Loucy (cell line): ENCODE measurements around the gene COP1.

Source experiments
- H2AFZ ChIP-seq: fragments of 200-600 bp; sonication (generic); 2 replicates; pipeline ENCODE4 v1.6.0; 2016; ENCODE audit warnings: antibody characterized with exemption, mild to moderate bottlenecking, low read length, moderate library complexity
- H3F3A ChIP-seq: fragments of 200-600 bp; 2 replicates; pipeline ENCODE4 v1.6.0; 2016; ENCODE audit warnings: antibody characterized with exemption, low read depth, mild to moderate bottlenecking
- H3K27me3 ChIP-seq: fragments of 200-600 bp; sonication (generic); 2 replicates; pipeline ENCODE4 v1.6.1; 2014; ENCODE audit warnings: low read length, mild to moderate bottlenecking; ENCODE audit not compliant: insufficient read depth, poor library complexity, severe bottlenecking
- H3K36me3 ChIP-seq: fragments of 200-600 bp; sonication (generic); 2 replicates; pipeline ENCODE4 v1.6.1; 2016; ENCODE audit warnings: low read length; ENCODE audit not compliant: insufficient read depth
- H3K4me1 ChIP-seq: fragments of 200-600 bp; sonication (generic); 2 replicates; pipeline ENCODE4 v1.5.1; 2014; ENCODE audit warnings: low read length, mild to moderate bottlenecking; ENCODE audit not compliant: insufficient read depth, poor library complexity, severe bottlenecking
- H3K4me2 ChIP-seq: fragments of 200-600 bp; sonication (generic); 2 replicates; pipeline ENCODE4 v1.6.0; 2014; ENCODE audit warnings: antibody characterized with exemption, low read length, low read depth, mild to moderate bottlenecking; ENCODE audit not compliant: poor library complexity, severe bottlenecking
- H3K4me3 ChIP-seq: fragments of 200-600 bp; sonication (generic); 2 replicates; pipeline ENCODE4 v1.5.1; 2014; ENCODE audit warnings: low read length, mild to moderate bottlenecking, mixed read lengths; ENCODE audit not compliant: poor library complexity, severe bottlenecking
- H3K79me2 ChIP-seq: fragments of 200-600 bp; sonication (generic); 2 replicates; pipeline ENCODE4 v1.6.1; 2014; ENCODE audit warnings: low read length; ENCODE audit not compliant: insufficient read depth
- H3K9ac ChIP-seq: fragments of 200-600 bp; sonication (generic); 2 replicates; pipeline ENCODE4 v1.6.0; 2014; ENCODE audit warnings: mild to moderate bottlenecking, low read depth, low read length, moderate library complexity; ENCODE audit not compliant: poor library complexity, severe bottlenecking
- H3K9me2 ChIP-seq: fragments of 200-600 bp; sonication (generic); replicated peaks from 2 replicates; pipeline ENCODE4 v1.6.1; 2016; ENCODE audit warnings: low read depth, low read length, mixed read lengths
- H3K9me3 ChIP-seq: fragments of 200-600 bp; sonication (generic); 2 replicates; pipeline ENCODE4 v1.6.1; 2014; ENCODE audit warnings: mild to moderate bottlenecking, antibody characterized with exemption, low read length, low read depth; ENCODE audit not compliant: insufficient read depth
- H4K20me1 ChIP-seq: fragments of 200-600 bp; sonication (generic); 2 replicates; pipeline ENCODE4 v1.6.0; 2014; ENCODE audit warnings: antibody characterized with exemption, low read length, mild to moderate bottlenecking; ENCODE audit not compliant: insufficient read depth, poor library complexity, severe bottlenecking
- EZH2phosphoT487 ChIP-seq: fragments of 200-600 bp; IDR thresholded peaks from 2 replicates; pipeline ENCODE4 v1.6.1; 2018; ENCODE audit warnings: antibody characterized with exemption, mild to moderate bottlenecking, moderate library complexity, borderline replicate concordance
- TF ChIP-seq, protein P1 (sequence below): fragments of 200-600 bp; sonication (generic); conservative IDR thresholded peaks from 2 replicates; pipeline ENCODE4 v1.5.1; 2014; ENCODE audit warnings: mild to moderate bottlenecking, antibody characterized with exemption, low read length

The COP1 gene

DNA sequence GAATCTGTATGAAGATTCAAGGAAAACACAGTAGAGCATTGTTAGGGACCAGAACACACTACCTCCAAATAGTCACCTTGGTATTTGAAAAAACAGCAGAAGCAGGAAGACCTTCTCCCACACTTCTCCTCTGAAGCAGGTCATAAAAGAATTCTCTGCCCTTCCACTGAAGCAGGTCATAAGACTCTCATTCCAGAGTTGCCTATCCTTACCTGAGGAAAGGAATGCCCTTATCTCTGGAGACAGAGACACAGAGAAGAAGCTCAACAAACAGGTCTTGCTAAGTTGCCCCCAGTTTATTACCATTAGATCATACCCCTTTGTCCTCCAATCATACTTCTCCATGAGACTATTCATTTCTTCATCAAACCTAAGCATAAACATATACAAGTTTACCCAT, 237.9 kb downstream of the COP1 start:
- no peaks in the 10 kb centered on the region for H3K79me2 ChIP-seq
- no peak overlapping the region for H2AFZ ChIP-seq
- TF ChIP-seq EZH2phosphoT487: no peak
- TF ChIP-seq, protein P1, sequence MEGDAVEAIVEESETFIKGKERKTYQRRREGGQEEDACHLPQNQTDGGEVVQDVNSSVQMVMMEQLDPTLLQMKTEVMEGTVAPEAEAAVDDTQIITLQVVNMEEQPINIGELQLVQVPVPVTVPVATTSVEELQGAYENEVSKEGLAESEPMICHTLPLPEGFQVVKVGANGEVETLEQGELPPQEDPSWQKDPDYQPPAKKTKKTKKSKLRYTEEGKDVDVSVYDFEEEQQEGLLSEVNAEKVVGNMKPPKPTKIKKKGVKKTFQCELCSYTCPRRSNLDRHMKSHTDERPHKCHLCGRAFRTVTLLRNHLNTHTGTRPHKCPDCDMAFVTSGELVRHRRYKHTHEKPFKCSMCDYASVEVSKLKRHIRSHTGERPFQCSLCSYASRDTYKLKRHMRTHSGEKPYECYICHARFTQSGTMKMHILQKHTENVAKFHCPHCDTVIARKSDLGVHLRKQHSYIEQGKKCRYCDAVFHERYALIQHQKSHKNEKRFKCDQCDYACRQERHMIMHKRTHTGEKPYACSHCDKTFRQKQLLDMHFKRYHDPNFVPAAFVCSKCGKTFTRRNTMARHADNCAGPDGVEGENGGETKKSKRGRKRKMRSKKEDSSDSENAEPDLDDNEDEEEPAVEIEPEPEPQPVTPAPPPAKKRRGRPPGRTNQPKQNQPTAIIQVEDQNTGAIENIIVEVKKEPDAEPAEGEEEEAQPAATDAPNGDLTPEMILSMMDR: no peak
- no peak overlapping the region for H3K4me3 ChIP-seq
- H3K27me3 ChIP-seq: no peaks in the 10 kb centered on the region
- H3K9me2 ChIP-seq: no peaks in the 10 kb centered on the region
- no peak overlapping the region for H3K9ac ChIP-seq
- no peaks in the 10 kb centered on the region for H3K9me3 ChIP-seq
- no peak overlapping the region for H3K4me2 ChIP-seq
- peaks cover 26% of the 10 kb centered on the region for H3K36me3 ChIP-seq
- H4K20me1 ChIP-seq: no peaks in the 10 kb centered on the region
- no peaks in the 10 kb centered on the region for H3K4me1 ChIP-seq
- H3F3A ChIP-seq: no peaks in the 10 kb centered on the region

DNA sequence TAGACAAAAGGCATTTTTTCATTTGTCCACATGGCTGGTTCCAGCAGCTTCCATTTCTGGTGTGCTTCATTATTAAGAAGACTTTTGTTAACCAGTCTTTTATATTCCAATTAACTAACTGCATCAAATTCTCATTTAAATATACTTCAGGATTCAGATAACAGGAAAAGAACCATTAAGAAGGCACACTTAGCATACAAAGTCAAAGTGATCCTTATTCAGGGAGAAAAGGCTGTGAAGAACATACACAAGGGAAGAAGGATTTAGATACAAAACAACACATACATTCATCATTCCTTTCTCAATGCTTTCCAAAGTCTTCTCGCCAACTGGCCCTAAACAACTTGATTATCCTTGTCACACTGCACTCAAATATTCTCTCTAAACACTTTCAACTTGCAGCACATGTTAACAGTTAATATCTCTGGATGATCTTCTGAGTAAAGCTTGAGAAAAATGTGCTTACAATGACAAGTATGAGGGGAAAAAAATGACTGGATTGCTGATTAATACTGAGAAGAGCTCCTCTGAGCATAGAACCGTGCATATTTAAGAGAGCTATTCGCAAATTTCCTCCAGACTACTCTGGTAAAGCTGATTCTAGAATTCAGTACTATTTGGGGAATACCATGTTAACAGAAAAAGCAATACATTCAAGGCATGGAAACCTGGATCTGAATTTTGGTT, 238.5 kb downstream of the COP1 start:
- H3K36me3 ChIP-seq: peaks cover 26% of the 10 kb centered on the region
- no peaks in the 10 kb centered on the region for H3F3A ChIP-seq
- no peaks in the 10 kb centered on the region for H3K9me2 ChIP-seq
- no peak overlapping the region for H3K4me2 ChIP-seq
- no peak overlapping the region for H2AFZ ChIP-seq
- H3K9ac ChIP-seq: no peak overlapping the region
- H3K9me3 ChIP-seq: no peaks in the 10 kb centered on the region
- no peak overlapping the region for H3K4me3 ChIP-seq
- no peaks in the 10 kb centered on the region for H3K4me1 ChIP-seq
- TF ChIP-seq EZH2phosphoT487: no peak
- TF ChIP-seq, protein P1: no peak
- H4K20me1 ChIP-seq: no peaks in the 10 kb centered on the region
- no peaks in the 10 kb centered on the region for H3K79me2 ChIP-seq
- H3K27me3 ChIP-seq: no peaks in the 10 kb centered on the region

- no peak overlapping the region for H2AFZ ChIP-seq
These were observed 243.3 kb downstream of the COP1 start for GRCh38 chr1:175963740-175964139.

More at GRCh38 chr1:175963740-175964139, 243.3 kb downstream of the COP1 start:
- no peaks in the 10 kb centered on the region for H4K20me1 ChIP-seq
- H3K4me1 ChIP-seq: peaks cover 4% of the 10 kb centered on the region
- no peak overlapping the region for H3K4me3 ChIP-seq
- no peaks in the 10 kb centered on the region for H3K9me2 ChIP-seq
- peaks cover 8% of the 10 kb centered on the region; the same call in 1 of the 2 replicates for H3K36me3 ChIP-seq
- H3K27me3 ChIP-seq: no peaks in the 10 kb centered on the region
- no peaks in the 10 kb centered on the region for H3K9me3 ChIP-seq
- H3K9ac ChIP-seq: no peak overlapping the region
- TF ChIP-seq EZH2phosphoT487: no peak
- TF ChIP-seq, protein P1: no peak
- no peaks in the 10 kb centered on the region for H3F3A ChIP-seq
- H3K79me2 ChIP-seq: no peaks in the 10 kb centered on the region
- no peak overlapping the region for H3K4me2 ChIP-seq
